Fibroblast of skin of right biceps (primary cell): ENCODE data around the gene MEIS3.

Experiments
- DNase-seq: peaks from one replicate; pipeline ENCODE4 v3.0.0-alpha.2; 2013

Gene MEIS3

GRCh38 chr19:47419030-47419783, at the start of gene MEIS3:
TSS of gene MEIS3 (minus strand) at chr19:47419527. CDS start at chr19:47419081, 446 bp downstream.
- peak; percentile 15 for DNase-seq

- DNase-seq: no peak
These were observed 48.6 kb upstream of the MEIS3 start for GRCh38 chr19:47467914-47468313.

GRCh38 chr19:47465957-47466356, 46.6 kb upstream of the MEIS3 start:
- DNase-seq: no peak

GRCh38 chr19:47464675-47465419, 45.5 kb upstream of the MEIS3 start:
- DNase-seq: no peak

DNA sequence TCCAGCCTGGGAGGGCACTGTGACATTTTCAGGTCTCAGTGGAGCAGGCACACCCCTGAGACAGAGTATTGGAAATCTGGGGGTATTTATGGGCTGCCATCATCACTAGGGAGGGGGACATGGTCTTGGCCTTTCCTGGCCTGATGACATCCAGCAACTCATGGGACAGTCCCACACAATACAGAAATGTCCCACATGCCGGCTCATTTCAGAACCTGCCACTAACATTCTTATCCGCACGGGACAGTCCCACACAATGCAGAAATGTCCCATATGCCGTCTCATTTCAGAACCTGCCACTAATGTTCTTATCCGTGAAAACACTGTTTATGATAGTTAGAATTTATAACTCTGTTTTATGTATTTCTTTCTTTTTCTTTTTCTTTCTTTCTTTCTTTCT, 42.5 kb upstream of the MEIS3 start:
- DNase-seq: no peak

DNA sequence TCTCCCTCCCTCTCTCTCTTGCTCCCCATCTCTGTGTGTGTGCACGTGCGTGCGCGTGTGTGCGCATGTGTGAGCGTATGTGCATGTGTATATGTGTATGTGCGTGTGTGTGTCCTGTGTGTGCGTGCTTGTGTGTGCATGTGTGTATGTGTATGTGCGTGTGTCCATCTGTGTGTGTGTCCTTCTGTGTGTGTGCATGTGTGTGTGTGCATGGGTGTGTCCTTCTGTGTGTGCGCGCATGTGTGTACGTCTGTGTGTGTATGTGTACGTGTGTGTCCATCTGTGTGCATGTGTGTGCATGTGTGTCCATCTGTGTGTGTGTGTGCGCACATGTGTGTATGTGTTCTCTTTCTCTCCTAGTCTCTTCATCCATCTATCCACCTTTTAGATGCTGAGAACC, 40.1 kb upstream of the MEIS3 start:
- no peak for DNase-seq

DNA sequence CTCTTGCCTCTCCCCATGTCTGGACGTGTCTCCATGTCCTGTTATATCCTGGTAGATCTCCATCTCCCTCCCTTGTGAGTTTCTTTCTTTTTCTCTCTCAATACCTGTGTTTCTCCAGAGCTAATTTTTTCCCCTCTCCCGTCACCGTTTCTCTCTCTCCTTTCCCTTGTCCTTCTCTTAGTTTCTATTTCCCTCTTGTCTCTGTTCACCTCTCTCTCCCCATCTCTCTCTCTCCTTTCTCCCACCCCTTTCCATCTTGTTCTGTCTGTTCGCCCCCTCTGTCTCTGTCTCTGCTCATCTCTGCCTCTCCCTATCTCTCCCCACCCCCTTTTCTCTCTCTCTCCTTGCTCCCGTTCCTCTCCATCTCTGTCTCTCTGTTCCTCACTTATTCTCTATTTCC, 39.3 kb upstream of the MEIS3 start:
- DNase-seq: no peak

DNA sequence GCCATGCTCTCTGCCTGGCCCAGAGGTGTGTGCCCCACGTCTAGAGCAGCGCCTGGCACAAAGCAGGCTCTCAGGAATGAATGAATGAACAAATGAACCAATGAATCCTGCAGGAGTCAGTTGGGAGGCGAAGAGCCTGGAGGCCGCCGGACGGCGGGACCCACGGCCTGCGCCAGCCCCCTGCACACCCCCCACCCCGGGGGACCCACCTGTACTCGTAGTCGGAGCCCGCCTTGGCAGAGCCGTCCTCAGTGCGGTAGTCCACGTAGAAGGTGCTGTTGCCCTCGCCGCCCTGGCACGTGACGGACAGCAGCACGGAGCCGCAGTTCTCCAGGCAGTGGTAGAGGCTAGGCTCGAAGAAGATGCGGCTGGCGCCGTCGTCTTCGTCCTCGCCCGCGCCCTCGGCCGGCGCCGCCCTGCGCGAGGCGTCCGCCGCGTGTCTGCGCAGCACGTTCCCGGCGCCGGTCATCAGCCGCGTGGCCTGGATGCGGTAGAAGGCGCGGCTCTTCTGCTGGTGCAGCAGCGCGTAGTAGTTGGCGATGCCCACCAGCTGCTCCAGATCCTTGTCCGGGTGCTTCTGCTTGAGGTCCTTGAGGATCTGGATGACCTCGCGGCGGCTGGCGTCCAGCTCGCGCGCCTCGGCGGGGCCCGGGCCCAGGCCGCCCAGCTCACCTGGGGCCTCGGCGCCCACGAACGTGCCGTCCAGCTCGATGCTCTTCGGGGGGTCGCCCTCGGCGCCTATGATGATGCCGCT, 37.6 kb upstream of the MEIS3 start:
- DNase-seq: no peak

GRCh38 chr19:47450478-47450877, 31.2 kb upstream of the MEIS3 start:
- DNase-seq: no peak

GRCh38 chr19:47448360-47448727, 29.0 kb upstream of the MEIS3 start:
- DNase-seq: no peak

- peak; percentile 52 for DNase-seq
These were observed 28.4 kb upstream of the MEIS3 start for GRCh38 chr19:47447470-47448359.

DNA sequence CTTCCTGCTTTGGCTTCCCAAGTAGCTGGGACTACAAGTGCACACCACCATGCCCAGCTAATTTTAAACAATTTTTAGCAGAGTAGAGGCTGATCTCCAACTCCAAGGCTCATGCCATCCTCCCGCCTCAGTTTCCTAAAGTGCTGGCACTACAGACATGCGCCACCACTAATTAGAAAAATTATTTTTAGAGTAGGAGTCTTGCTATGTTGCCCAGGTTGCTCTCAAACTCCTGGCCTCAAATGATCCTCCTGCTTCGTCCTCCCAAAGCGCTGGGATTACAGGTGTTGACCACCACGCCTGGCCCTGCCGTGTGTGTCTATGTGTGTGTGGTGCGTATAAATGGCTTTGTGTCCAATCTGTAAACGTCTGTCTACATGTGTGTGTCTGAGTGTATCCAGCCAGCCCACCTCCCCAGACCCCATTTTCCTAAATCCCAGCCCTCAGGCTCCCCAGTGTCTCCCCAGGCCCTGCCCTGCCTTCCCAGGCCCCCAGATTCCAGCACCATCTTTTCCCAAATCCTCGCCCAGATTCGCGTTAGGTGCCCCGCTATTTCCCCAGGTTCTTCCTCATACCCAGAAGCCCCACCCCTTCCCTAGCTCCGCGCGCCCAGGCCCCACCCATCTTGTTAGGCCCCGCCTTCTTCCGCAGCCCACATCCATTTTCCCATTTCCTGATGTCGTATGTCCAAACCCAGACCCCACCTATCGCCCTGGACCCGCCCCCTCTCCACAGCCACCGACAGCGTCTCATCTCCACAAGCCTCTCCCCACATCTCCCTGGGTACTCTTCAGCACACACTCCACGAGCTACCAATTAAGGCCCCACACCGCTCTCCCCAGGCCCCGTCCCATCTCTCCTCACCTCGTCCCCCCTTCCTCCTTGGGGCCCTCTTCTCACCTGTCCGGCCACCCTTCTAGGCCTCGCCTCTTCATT, 27.5 kb upstream of the MEIS3 start:
- DNase-seq: no peak

- DNase-seq: no peak
These were observed 26.6 kb upstream of the MEIS3 start for GRCh38 chr19:47445937-47446402.

DNA sequence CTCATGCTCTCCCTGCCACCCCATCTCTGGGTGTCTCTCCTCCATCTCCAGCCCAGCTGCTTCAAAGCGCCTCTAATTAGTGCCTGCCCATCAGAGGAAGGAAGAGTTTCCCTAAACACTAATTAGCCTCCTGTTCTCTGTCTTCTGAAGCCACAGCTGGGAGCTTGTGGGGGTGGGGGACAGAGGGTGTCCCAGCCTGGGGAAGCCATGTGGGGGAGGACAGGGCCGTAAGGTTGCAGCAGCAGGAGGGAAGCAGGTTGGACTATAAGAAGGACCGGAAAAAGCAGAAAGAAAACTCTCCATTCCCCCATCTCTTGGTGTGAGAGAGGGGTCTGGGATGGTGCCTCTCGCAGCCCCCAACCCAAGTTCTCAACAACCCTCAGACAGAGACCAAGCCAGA, 26.2 kb upstream of the MEIS3 start:
- no peak for DNase-seq

DNA sequence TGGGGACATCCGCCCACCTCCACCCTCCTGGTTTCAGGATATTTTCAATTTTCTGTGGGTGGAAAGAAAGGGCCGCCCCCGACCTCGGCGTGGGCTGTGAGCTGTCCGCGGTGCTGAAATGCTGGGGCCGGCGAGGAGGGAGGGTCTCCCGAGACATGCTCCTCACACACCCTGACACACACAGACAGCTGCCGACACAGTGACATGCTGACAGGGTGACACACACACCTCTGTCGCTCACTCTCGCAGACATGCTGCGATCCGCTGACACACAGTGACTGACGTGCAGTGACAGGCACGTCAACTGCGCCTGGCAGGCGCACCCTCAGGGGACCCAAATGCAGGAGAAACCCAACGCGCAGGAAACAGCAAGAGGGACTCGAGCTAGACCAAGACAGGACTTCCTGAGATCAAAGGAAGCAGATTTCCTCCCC, 25.1 kb upstream of the MEIS3 start:
- DNase-seq: no peak

GRCh38 chr19:47443331-47443730, 24.0 kb upstream of the MEIS3 start:
- no peak for DNase-seq

GRCh38 chr19:47438793-47439220, 19.5 kb upstream of the MEIS3 start:
- no peak for DNase-seq

DNA sequence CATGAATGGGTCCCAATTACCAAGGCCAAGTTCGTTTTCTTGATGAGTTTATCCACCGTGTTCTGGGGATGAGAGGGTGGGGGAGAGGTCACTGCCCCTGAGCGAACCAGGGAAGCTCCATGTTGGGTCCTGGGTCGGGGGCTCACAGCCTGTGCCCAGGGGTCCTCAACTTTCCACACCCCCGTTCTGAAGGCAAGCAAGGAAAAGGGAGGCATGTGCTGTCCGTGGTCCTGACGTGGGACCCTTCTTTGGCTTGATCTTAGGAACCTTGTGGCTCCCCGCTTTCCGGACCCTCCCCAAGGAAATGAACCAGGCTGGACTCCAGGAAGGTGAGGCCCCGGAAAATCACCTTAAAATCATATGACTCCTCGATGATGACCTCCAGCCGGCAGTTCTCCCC, 18.2 kb upstream of the MEIS3 start:
- no peak for DNase-seq

DNA sequence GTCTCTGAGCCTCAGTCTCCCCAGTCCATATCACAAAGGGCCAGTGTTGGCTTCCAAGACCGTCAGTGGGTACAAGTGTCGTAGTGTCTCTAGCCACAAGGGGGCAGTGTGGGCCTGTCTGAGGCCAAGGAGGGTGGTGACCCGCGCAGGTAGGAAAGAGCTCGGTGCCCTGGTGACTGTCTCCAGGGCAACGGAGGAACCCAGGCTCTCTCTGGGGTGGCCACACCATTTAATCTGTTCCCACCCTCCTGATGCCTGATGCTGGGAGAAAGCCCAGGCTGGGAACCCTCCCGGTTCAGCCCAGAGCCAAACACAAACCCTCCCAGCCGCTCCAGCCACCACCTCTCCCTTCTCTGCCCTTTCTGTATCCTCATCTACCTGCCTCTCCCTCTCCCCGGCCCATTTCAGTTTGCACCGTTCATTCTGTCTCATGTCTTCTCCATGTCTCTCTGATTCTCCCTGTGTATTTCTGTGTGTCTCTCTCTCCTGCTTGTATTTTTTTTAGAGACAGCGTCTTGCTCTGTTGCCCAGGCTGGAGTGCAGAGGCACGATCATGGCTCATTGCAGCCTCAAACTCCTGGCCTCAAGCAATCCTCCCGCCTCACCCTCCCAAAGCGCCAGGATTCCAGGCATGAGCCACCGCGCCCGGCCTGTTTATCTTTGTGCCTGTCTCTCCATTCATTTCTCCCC, 17.5 kb upstream of the MEIS3 start:
- DNase-seq: peak; percentile 50

GRCh38 chr19:47435883-47436417, 16.6 kb upstream of the MEIS3 start:
- DNase-seq: no peak
